H1 (cell line): Measurements from ENCODE around the gene SEZ6L. TPM values are rescaled to one million over a fixed set of nuclear protein-coding genes. Genes with fewer than 3 reads are reported as not detected.

Experiments used
- KDM5A ChIP-seq: fragments of 200-600 bp; IDR thresholded peaks from 2 replicates; pipeline ENCODE4 v1.7.1; 2012; ENCODE audit warnings: mild to moderate bottlenecking, low read length, inconsistent platforms, mixed read lengths
- SIRT6 ChIP-seq: IDR thresholded peaks from one replicate; pipeline ENCODE4 v1.7.1; 2012; ENCODE audit warnings: low read length, inconsistent platforms
- SUZ12 ChIP-seq: fragments of 200-600 bp; sonication (generic); IDR thresholded peaks from 2 replicates; pipeline ENCODE4 v1.6.1; 2012; ENCODE audit warnings: mild to moderate bottlenecking, inconsistent platforms, low read length, moderate library complexity, mixed read lengths
- polyA plus RNA-seq, 7 experiments: library from polyadenylated mRNA; depleted of rRNA in 3 of 7; stranded (reverse) in 5 of 7; unstranded in 2 of 7; fragments of >200 nt in 5 of 7; fragments of 200-250 nt in 2 of 7; gene quantifications; 1 replicate in 5 of 7; 2 replicates in 1 of 7; 4 replicates in 1 of 7; pipeline versions ENCODE4 v1.2.1 to v1.2.3, GENCODE V29; 2011 to 2013; ENCODE audit warnings: missing spikeins in 2 of 7, mixed read lengths in 2 of 7
- total RNA-seq: library from RNA; stranded (reverse); fragmentation: NEBNext Ultra II Directional; extraction: Animal tissue kit (Norgen Biotek cat#: 25700); gene quantifications from 2 replicates; pipeline ENCODE4 v1.2.1, GENCODE V29; 2021

Gene SEZ6L
- total and polyA plus RNA-seq, 2 of the 8 experiments (the other 6 are each of a cell fraction or from before 2014, with no cell fraction given) = 0.06 to 0.33 TPM

DNA sequence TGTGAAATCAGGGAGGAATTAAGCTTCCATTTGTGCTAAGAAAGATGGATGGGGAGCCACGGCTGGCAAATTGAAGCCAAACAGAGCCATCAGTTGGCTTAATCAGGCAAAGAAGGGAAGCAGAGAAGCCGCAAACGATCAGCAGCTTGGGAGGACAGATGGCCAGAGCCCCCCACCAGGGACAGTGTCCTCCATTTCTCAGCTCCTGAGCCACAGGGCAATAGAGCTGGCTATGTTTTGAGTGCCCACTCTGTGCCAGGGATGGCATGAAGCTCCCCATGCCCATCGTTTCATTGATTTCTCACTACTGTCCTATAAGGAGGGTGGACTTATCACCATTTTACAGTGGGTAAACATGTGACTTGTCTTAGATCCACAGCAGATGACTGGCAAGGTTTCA, 133.5 kb downstream of the SEZ6L start (continued):
- no peak for TF ChIP-seq KDM5A
- TF ChIP-seq SUZ12 = no peak
- no peak for TF ChIP-seq SIRT6
- TF ChIP-seq, all 59 proteins: peak for 0
